HEK293 (cell line): Measurements from ENCODE around the gene RPGRIP1L.

ENCODE experiments used
- CTCF ChIA-PET: fragments of 350-600 bp; formaldehyde crosslinking; extraction: SDS; loops from one replicate; lab custom pipeline; 2021; ENCODE audit warnings: antibody characterized with exemption; lab: Yijun Ruan, JAX
- POLR2A ChIA-PET: fragments of 300-600 bp; formaldehyde crosslinking; extraction: SDS; loops from one replicate; lab custom pipeline; 2020; ENCODE audit warnings: antibody characterized with exemption, inconsistent platforms; lab: Yijun Ruan, JAX
- H3K27ac ChIP-seq: fragments of 200-500 bp; sonication (Bioruptor generic); 2 replicates; pipeline ENCODE4 v1.5.1; 2014; ENCODE audit warnings: low read depth, low read length, control low read depth, inconsistent platforms; ENCODE audit errors: extremely low read depth
- H3K36me3 ChIP-seq, 2 experiments: fragments of 200-500 bp in 1 of 2; sonication (Bioruptor generic) in 1 of 2; 1 replicate in 1 of 2; 2 replicates in 1 of 2; pipeline ENCODE4 v1.5.1; 2014 to 2017; ENCODE audit warnings: inconsistent platforms in 2 of 2, low read length in 2 of 2; ENCODE audit not compliant: control insufficient read depth in 2 of 2, insufficient read depth in 1 of 2
- H3K4me1 ChIP-seq: fragments of 200-500 bp; sonication (Bioruptor generic); 2 replicates; pipeline ENCODE4 v1.5.1; 2014; ENCODE audit warnings: mild to moderate bottlenecking, low read length, inconsistent platforms; ENCODE audit not compliant: control insufficient read depth, insufficient read depth
- H3K4me3 ChIP-seq: 2 replicates; pipeline ENCODE4 v1.5.1; 2011; ENCODE audit warnings: low read depth, mild to moderate bottlenecking, control low read depth, low read length, moderate library complexity
- H3K9me3 ChIP-seq: fragments of 200-500 bp; sonication (Bioruptor generic); 2 replicates; pipeline ENCODE4 v1.5.1; 2014; ENCODE audit warnings: low read depth, low read length, inconsistent platforms; ENCODE audit not compliant: control insufficient read depth, insufficient read depth
- HOXC10 ChIP-seq: sonication (generic); formaldehyde crosslinking; IDR thresholded peaks from 2 replicates; pipeline ENCODE4 v1.8.1; 2023; ENCODE audit warnings: mild to moderate bottlenecking, missing genetic modification reagents
- SALL2 ChIP-seq: fragments of 450-650 bp; formaldehyde crosslinking; IDR thresholded peaks from 2 replicates; pipeline ENCODE4 v1.5.0; 2017; ENCODE audit warnings: missing biosample characterization, mild to moderate bottlenecking, missing genetic modification characterization, borderline replicate concordance
- TCF7L2 ChIP-seq: IDR thresholded peaks from 2 replicates; pipeline ENCODE4 v1.6.1; 2011; ENCODE audit warnings: low read depth, mild to moderate bottlenecking, inconsistent platforms, low read length, moderate library complexity, borderline replicate concordance
- TRIM28 ChIP-seq: IDR thresholded peaks from 2 replicates; pipeline ENCODE4 v1.6.1; 2011; ENCODE audit warnings: low read length, control low read depth, borderline replicate concordance
- ZFP37 ChIP-seq: fragments of 450-650 bp; formaldehyde crosslinking; IDR thresholded peaks from 2 replicates; pipeline ENCODE4 v1.5.1; 2016; ENCODE audit warnings: missing biosample characterization, missing genetic modification characterization
- ZNF214 ChIP-seq: fragments of 450-650 bp; formaldehyde crosslinking; IDR thresholded peaks from 2 replicates; pipeline ENCODE4 v1.5.1; 2017; ENCODE audit warnings: missing biosample characterization, mild to moderate bottlenecking, missing genetic modification characterization, borderline replicate concordance
- ZNF223 ChIP-seq: fragments of 450-650 bp; formaldehyde crosslinking; IDR thresholded peaks from 2 replicates; pipeline ENCODE4 v1.5.1; 2016; ENCODE audit warnings: missing biosample characterization, missing genetic modification characterization
- ZNF26 ChIP-seq: fragments of 450-650 bp; formaldehyde crosslinking; IDR thresholded peaks from 2 replicates; pipeline ENCODE4 v1.5.1; 2016; ENCODE audit warnings: missing biosample characterization, missing genetic modification characterization
- ZNF398 ChIP-seq: fragments of 450-650 bp; formaldehyde crosslinking; IDR thresholded peaks from 2 replicates; pipeline ENCODE4 v1.5.1; 2017; ENCODE audit warnings: missing biosample characterization, missing genetic modification characterization
- ZNF513 ChIP-seq: fragments of 450-650 bp; IDR thresholded peaks from 2 replicates; pipeline ENCODE4 v1.5.1; 2018; ENCODE audit warnings: missing biosample characterization, missing genetic modification characterization
- ZNF664 ChIP-seq: fragments of 450-650 bp; formaldehyde crosslinking; IDR thresholded peaks from 2 replicates; pipeline ENCODE4 v1.5.1; 2016; ENCODE audit warnings: missing biosample characterization, missing genetic modification characterization
- ZNF768 ChIP-seq: fragments of 450-650 bp; formaldehyde crosslinking; IDR thresholded peaks from 2 replicates; pipeline ENCODE4 v1.5.1; 2018; ENCODE audit warnings: missing biosample characterization, mild to moderate bottlenecking, missing genetic modification characterization
- ZNF792 ChIP-seq: fragments of 450-650 bp; formaldehyde crosslinking; IDR thresholded peaks from 2 replicates; pipeline ENCODE4 v1.5.1; 2016; ENCODE audit warnings: missing biosample characterization, missing genetic modification characterization
- ZSCAN30 ChIP-seq: fragments of 450-650 bp; IDR thresholded peaks from 2 replicates; pipeline ENCODE4 v1.5.1; 2018; ENCODE audit warnings: missing biosample characterization, mild to moderate bottlenecking, missing genetic modification characterization, moderate library complexity
- TF ChIP-seq, protein P1 (sequence below): fragments of 450-650 bp; formaldehyde crosslinking; IDR thresholded peaks from 2 replicates; pipeline ENCODE4 v1.5.1; 2016; ENCODE audit warnings: missing biosample characterization, missing genetic modification characterization

RPGRIP1L gene

GRCh38 chr16:53642094-53642493, 61.6 kb downstream of the RPGRIP1L start (continued):
- TF ChIP-seq ZNF26 (tag by site-specific recombination): no peak

DNA sequence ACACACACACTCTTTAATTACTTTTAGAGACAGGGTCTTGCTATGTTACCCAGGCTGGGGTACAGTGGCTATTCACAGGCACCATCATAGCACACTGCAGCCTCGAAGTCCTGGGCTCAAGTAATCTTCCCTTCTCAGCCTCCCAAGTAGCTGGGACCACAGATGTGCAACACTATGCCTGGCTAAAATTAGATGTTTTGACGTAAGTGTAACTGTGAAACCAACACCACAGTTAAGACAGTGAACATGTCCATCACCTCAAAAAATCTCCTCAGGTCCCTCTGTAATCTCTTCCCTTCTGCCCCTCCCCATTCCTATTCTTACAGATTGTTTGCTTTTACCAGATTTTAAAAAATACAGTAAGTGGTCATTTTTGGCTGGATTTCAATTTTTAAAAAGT, 66.7 kb downstream of the RPGRIP1L start:
- ChIA-PET CTCF (no interaction called here), POLR2A (no interaction called here)
- TF ChIP-seq ZNF664 (tag by site-specific recombination): no peak
- no peak for TF ChIP-seq ZNF214 (tag by site-specific recombination)
- TF ChIP-seq, protein P1, sequence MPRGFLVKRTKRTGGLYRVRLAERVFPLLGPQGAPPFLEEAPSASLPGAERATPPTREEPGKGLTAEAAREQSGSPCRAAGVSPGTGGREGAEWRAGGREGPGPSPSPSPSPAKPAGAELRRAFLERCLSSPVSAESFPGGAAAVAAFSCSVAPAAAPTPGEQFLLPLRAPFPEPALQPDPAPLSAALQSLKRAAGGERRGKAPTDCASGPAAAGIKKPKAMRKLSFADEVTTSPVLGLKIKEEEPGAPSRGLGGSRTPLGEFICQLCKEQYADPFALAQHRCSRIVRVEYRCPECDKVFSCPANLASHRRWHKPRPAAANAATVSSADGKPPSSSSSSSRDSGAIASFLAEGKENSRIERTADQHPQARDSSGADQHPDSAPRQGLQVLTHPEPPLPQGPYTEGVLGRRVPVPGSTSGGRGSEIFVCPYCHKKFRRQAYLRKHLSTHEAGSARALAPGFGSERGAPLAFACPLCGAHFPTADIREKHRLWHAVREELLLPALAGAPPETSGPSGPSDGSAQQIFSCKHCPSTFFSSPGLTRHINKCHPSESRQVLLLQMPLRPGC (tag by site-specific recombination): no peak
- H3K4me1 ChIP-seq: no peaks in the 10 kb centered on the region
- no peak overlapping the region for H3K27ac ChIP-seq
- peaks cover 0 to 32% of the 10 kb centered on the region in 2 experiments; a peak in 2 of 3 replicates for H3K36me3 ChIP-seq
- H3K4me3 ChIP-seq: no peak overlapping the region
- H3K9me3 ChIP-seq: no peaks in the 10 kb centered on the region

DNA sequence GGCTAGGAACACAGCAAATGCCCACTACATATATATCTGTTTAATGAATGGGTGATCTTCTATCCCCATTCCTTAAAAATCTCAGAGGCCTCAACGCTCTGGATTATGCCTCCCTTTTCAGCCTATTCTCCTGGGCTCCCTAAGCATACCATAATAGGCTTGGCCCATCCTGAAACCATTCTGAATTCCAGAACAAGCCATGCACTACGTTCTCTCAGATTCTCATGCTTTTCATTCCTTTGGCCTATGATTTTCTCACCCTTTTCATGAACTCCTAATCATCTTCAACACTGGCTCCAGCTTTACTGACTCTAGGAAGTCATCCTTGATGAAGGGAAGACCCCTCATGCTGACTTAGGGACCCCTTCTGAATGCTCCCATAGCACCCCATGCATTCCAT, 71.1 kb downstream of the RPGRIP1L start:
- no peak for TF ChIP-seq ZNF792 (tag by site-specific recombination)
- no peak for TF ChIP-seq HOXC10 (CRISPR knock-in tag)
- TF ChIP-seq ZNF768 (tag by site-specific recombination): no peak
- TF ChIP-seq ZNF664 (tag by site-specific recombination): no peak
- no peak for TF ChIP-seq ZFP37 (tag by site-specific recombination)
- TF ChIP-seq TCF7L2: no peak
- TF ChIP-seq SALL2 (tag by site-specific recombination): no peak
- TF ChIP-seq ZSCAN30 (tag by site-specific recombination): no peak
- TF ChIP-seq ZNF513 (tag by site-specific recombination): no peak
- no peak for TF ChIP-seq ZNF398
- TF ChIP-seq ZNF223 (tag by site-specific recombination): no peak
- TF ChIP-seq TRIM28: no peak
- CTCF ChIA-PET: no interaction called here
- no peak overlapping the region for H3K27ac ChIP-seq
- H3K4me1 ChIP-seq: no peaks in the 10 kb centered on the region
- H3K9me3 ChIP-seq: no peaks in the 10 kb centered on the region
- POLR2A ChIA-PET: no interaction called here
- H3K4me3 ChIP-seq: no peak overlapping the region
- H3K36me3 ChIP-seq: peaks cover 0 to 24% of the 10 kb centered on the region in 2 experiments; a peak in 2 of 3 replicates
